Ectodermal cell (in vitro differentiated cells): Measurements from ENCODE around the gene DIAPH2.

ENCODE experiments used
- H3K27ac ChIP-seq: 2 replicates; pipeline ENCODE4 v1.7.0; 2013; ENCODE audit warnings: mild to moderate bottlenecking, low read depth, low read length; ENCODE audit not compliant: insufficient read depth, poor library complexity, severe bottlenecking
- H3K27me3 ChIP-seq: 2 replicates; pipeline ENCODE4 v1.7.0; 2013; ENCODE audit warnings: mild to moderate bottlenecking, low read length; ENCODE audit not compliant: insufficient read depth, control insufficient read depth, poor library complexity, severe bottlenecking
- H3K36me3 ChIP-seq: one replicate; pipeline ENCODE4 v1.7.0; 2013; ENCODE audit warnings: low read length; ENCODE audit not compliant: control insufficient read depth, insufficient read depth
- H3K4me1 ChIP-seq: one replicate; pipeline ENCODE4 v1.7.0; 2013; ENCODE audit warnings: low read length; ENCODE audit not compliant: control insufficient read depth, insufficient read depth
- H3K4me3 ChIP-seq: 2 replicates; pipeline ENCODE4 v1.7.0; 2013; ENCODE audit warnings: low read depth, low read length, control low read depth; ENCODE audit not compliant: insufficient read depth
- H3K9me3 ChIP-seq: 2 replicates; pipeline ENCODE4 v1.7.0; 2013; ENCODE audit warnings: mild to moderate bottlenecking, low read length, moderate library complexity; ENCODE audit not compliant: control insufficient read depth
- WGBS, 2 experiments: methylation state at CpG; one replicate each; pipeline ENCODE4 v1.1.7; 2013; ENCODE audit warnings: missing lambda C conversion rate in 2 of 2; 5-methylcytosine and 5-hydroxymethylcytosine counted together

DIAPH2 gene

GRCh38 chrX:96907516-96908272 is 223.1 kb downstream of the DIAPH2 start:
- WGBS, 2 experiments: 82 to 100% methylated on average over 1 of the region's 3 CpGs
- H3K4me1 ChIP-seq: no peaks in the 10 kb centered on the region
- H3K36me3 ChIP-seq: no peaks in the 10 kb centered on the region

GRCh38 chrX:96909291-96909690 is 224.6 kb downstream of the DIAPH2 start:
- Histone ChIP-seq H3K4me1 (no peaks in the 10 kb centered on the region), H3K27ac (no peak overlapping the region), H3K9me3 (no peaks in the 10 kb centered on the region), H3K36me3 (no peaks in the 10 kb centered on the region), H3K4me3 (no peak overlapping the region), H3K27me3 (no peaks in the 10 kb centered on the region)
- 80 to 84% methylated on average over 5 of the region's 5 CpGs for WGBS, 2 experiments

More at GRCh38 chrX:96907516-96908272, 223.1 kb downstream of the DIAPH2 start:
- Histone ChIP-seq H3K9me3 (no peaks in the 10 kb centered on the region), H3K4me3 (no peak overlapping the region), H3K27me3 (no peaks in the 10 kb centered on the region), H3K27ac (no peak overlapping the region)

- 85% methylated on average over 2 of the region's 2 CpGs; no CpG with 5 or more reads in 1 of the 2 experiments for WGBS, 2 experiments
- no peaks in the 10 kb centered on the region for H3K27me3 ChIP-seq
- H3K36me3 ChIP-seq: no peaks in the 10 kb centered on the region
- H3K9me3 ChIP-seq: no peaks in the 10 kb centered on the region
- H3K27ac ChIP-seq: no peak overlapping the region
- H3K4me3 ChIP-seq: no peak overlapping the region
- H3K4me1 ChIP-seq: no peaks in the 10 kb centered on the region
Measured at GRCh38 chrX:96918864-96919263, 234.2 kb downstream of the DIAPH2 start.

- H3K36me3 ChIP-seq: no peaks in the 10 kb centered on the region
- WGBS, 2 experiments: 87 to 100% methylated on average over 3 of the region's 4 CpGs
- H3K4me1 ChIP-seq: no peaks in the 10 kb centered on the region
- no peaks in the 10 kb centered on the region for H3K27me3 ChIP-seq
- H3K9me3 ChIP-seq: no peaks in the 10 kb centered on the region
- no peak overlapping the region for H3K27ac ChIP-seq
- no peak overlapping the region for H3K4me3 ChIP-seq
Measured at GRCh38 chrX:96919672-96920071, 235.0 kb downstream of the DIAPH2 start.

- Histone ChIP-seq H3K4me3 (no peak overlapping the region), H3K36me3 (no peaks in the 10 kb centered on the region), H3K9me3 (no peaks in the 10 kb centered on the region), H3K4me1 (no peaks in the 10 kb centered on the region), H3K27me3 (no peaks in the 10 kb centered on the region), H3K27ac (no peak overlapping the region)
- 93 to 100% methylated on average over 2 to 3 of the region's 3 CpGs for WGBS, 2 experiments
Measured at GRCh38 chrX:96924581-96924980, 239.9 kb downstream of the DIAPH2 start.

GRCh38 chrX:96929036-96929435 is 244.4 kb downstream of the DIAPH2 start:
- no peaks in the 10 kb centered on the region for H3K36me3 ChIP-seq
- H3K4me1 ChIP-seq: no peaks in the 10 kb centered on the region
- H3K9me3 ChIP-seq: no peaks in the 10 kb centered on the region
- no peak overlapping the region for H3K27ac ChIP-seq
- no peaks in the 10 kb centered on the region for H3K27me3 ChIP-seq
- no peak overlapping the region for H3K4me3 ChIP-seq

- no peaks in the 10 kb centered on the region for H3K27me3 ChIP-seq
- no peak overlapping the region for H3K4me3 ChIP-seq
- H3K27ac ChIP-seq: no peak overlapping the region
- WGBS, 2 experiments: 98 to 100% methylated on average over 4 of the region's 4 CpGs
- H3K9me3 ChIP-seq: no peaks in the 10 kb centered on the region
- H3K4me1 ChIP-seq: no peaks in the 10 kb centered on the region
- H3K36me3 ChIP-seq: no peaks in the 10 kb centered on the region
Measured at GRCh38 chrX:96957718-96958117, 273.1 kb downstream of the DIAPH2 start.

GRCh38 chrX:96971812-96972211 is 287.2 kb downstream of the DIAPH2 start:
- Histone ChIP-seq H3K36me3 (no peaks in the 10 kb centered on the region), H3K4me1 (no peaks in the 10 kb centered on the region), H3K27me3 (no peaks in the 10 kb centered on the region), H3K9me3 (no peaks in the 10 kb centered on the region), H3K27ac (no peak overlapping the region), H3K4me3 (no peak overlapping the region)
- WGBS, 2 experiments: 21 to 24% methylated on average over 4 of the region's 4 CpGs

GRCh38 chrX:96978906-96979305 is 294.3 kb downstream of the DIAPH2 start:
- H3K27ac ChIP-seq: no peak overlapping the region
- H3K9me3 ChIP-seq: no peaks in the 10 kb centered on the region
- H3K36me3 ChIP-seq: no peaks in the 10 kb centered on the region
- no peaks in the 10 kb centered on the region for H3K4me1 ChIP-seq
- H3K27me3 ChIP-seq: no peaks in the 10 kb centered on the region
- 92 to 100% methylated on average over 1 of the region's 1 CpG for WGBS, 2 experiments
- H3K4me3 ChIP-seq: no peak overlapping the region

- Histone ChIP-seq H3K9me3 (no peaks in the 10 kb centered on the region), H3K4me1 (no peaks in the 10 kb centered on the region), H3K4me3 (no peak overlapping the region), H3K36me3 (no peaks in the 10 kb centered on the region), H3K27me3 (no peaks in the 10 kb centered on the region), H3K27ac (no peak overlapping the region)
- 83 to 84% methylated on average over 5 of the region's 5 CpGs for WGBS, 2 experiments
Measured at GRCh38 chrX:96979766-96980165, 295.1 kb downstream of the DIAPH2 start.
